HG03066 (cell line): ENCODE data around the gene LCN6.

Experiments used
- ATAC-seq: cut with Tn5 transposase; IDR thresholded peaks from one replicate; pipeline ENCODE4 v1.9.1; 2021; ENCODE audit warnings: low read depth; ENCODE audit not compliant: unreplicated experiment

LCN6 gene

GRCh38 chr9:136728080-136728547 lies 20.2 kb downstream of the LCN6 start:
- ATAC-seq = peak; percentile 71

GRCh38 chr9:136726631-136727191 lies 21.6 kb downstream of the LCN6 start:
- no peak for ATAC-seq

- ATAC-seq = no peak
Measured at GRCh38 chr9:136726118-136726517, 22.2 kb downstream of the LCN6 start.

- ATAC-seq = no peak
Measured at GRCh38 chr9:136725612-136726011, 22.7 kb downstream of the LCN6 start.

GRCh38 chr9:136724772-136725171 lies 23.6 kb downstream of the LCN6 start:
- no peak for ATAC-seq

GRCh38 chr9:136723989-136724388 lies 24.3 kb downstream of the LCN6 start:
- ATAC-seq = no peak

- no peak for ATAC-seq
Measured at GRCh38 chr9:136723362-136723976, 24.9 kb downstream of the LCN6 start.

GRCh38 chr9:136722969-136723356 lies 25.4 kb downstream of the LCN6 start:
- ATAC-seq = no peak

- no peak for ATAC-seq
Measured at GRCh38 chr9:136722093-136722968, 26.0 kb downstream of the LCN6 start.

- no peak for ATAC-seq
Measured at GRCh38 chr9:136721339-136722092, 26.8 kb downstream of the LCN6 start.

GRCh38 chr9:136720898-136721338 lies 27.4 kb downstream of the LCN6 start:
- no peak for ATAC-seq

GRCh38 chr9:136720251-136720897 lies 28.0 kb downstream of the LCN6 start:
- no peak for ATAC-seq

- ATAC-seq = no peak
Measured at GRCh38 chr9:136719195-136719880, 29.0 kb downstream of the LCN6 start.

GRCh38 chr9:136718345-136719194 lies 29.8 kb downstream of the LCN6 start:
- no peak for ATAC-seq

GRCh38 chr9:136717399-136717798 lies 30.9 kb downstream of the LCN6 start:
- ATAC-seq = no peak

- no peak for ATAC-seq
Measured at GRCh38 chr9:136714893-136715274, 33.4 kb downstream of the LCN6 start.

- no peak for ATAC-seq
Measured at GRCh38 chr9:136714096-136714892, 34.0 kb downstream of the LCN6 start.

GRCh38 chr9:136713550-136713949 lies 34.8 kb downstream of the LCN6 start:
- no peak for ATAC-seq
